Glomerular visceral epithelial cell (primary cell): ENCODE measurements around the gene VPS37B.

Experiments
- DNase-seq: peaks from one replicate; pipeline ENCODE4 v3.0.0-alpha.2; 2016; ENCODE audit errors: extremely low spot score

Gene VPS37B

DNA sequence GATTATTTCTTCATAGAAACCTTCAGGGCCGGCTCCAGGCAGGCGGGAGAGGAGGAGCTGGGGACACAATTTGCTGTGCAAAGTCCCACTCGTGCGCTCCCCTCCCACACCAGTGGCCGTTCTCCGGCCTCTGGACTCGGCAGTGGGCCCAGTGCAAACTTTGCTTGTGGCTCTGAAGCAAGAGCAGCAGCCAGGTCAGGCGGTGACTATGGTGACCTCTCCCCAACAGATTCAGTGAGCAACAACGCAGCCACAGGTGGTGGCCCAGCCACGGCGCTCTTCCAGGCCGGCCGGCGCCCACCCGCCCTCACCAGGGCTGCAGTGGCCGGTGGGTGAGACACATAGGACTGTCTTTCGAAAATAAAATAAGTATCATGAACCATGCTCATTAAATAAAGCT is 29.5 kb downstream of the VPS37B start:
- no peak for DNase-seq

- DNase-seq: no peak
Measured at GRCh38 chr12:122865268-122866231, 30.4 kb downstream of the VPS37B start.

DNA sequence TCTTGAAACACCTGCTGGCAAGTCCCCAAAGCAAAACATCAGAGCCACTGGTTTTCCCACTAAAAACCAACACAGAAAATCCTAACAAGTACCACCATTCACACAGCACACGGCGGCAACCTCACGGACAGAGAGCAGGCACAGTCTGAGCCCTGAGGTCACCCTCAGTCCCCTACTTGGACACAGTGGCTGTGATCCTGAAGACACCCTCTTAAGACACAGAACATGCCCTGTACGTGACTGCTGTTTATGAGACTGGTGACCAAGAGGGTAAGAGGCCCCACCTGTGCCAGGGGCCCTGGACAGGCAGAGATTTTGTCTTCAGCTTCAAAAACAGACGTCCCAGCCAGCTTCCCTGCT is 31.1 kb downstream of the VPS37B start:
- DNase-seq: no peak

DNA sequence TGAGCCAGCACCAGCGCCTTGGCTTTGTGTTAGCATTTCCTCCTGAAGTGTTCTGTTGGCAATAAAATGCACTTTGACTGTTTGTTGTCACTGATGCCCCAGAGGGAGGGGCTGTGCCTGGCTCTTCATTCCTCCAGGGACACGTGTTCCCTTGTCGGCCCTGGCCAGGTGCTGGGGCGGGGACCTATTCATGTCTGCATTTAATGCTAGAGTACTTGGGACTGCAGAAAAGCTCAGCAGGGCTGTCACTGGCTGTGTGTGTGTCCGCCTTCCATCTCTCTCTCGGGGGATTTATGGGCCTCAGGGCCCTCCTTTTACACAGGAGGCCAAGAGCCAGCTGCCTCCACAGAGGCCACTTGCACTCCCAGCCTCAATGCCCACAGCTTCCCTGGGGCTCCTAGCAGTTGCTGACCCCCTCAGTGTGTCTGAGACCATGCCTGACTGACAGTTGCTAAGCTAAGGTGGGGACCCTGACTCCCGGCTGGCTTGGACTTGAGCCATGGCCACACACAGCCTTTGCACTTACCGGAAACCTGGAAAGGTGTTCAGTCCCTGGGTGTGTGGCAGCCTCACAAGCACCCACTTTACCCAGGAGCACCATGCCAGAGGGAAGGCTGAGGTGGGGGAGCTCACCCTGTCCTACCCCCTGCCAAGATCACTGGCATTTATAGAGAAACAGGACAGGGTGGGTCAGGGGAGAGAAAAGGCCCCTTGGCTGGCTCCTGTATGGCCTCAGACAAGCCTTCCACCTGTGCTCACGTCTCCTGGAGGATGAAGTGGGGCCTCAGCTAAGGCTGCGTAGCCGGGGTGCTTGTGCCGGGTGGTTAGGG is 32.8 kb downstream of the VPS37B start:
- no peak for DNase-seq

GRCh38 chr12:122862110-122862634 is 33.8 kb downstream of the VPS37B start:
- no peak for DNase-seq

- no peak for DNase-seq
Measured at GRCh38 chr12:122861587-122861970, 34.3 kb downstream of the VPS37B start.

DNA sequence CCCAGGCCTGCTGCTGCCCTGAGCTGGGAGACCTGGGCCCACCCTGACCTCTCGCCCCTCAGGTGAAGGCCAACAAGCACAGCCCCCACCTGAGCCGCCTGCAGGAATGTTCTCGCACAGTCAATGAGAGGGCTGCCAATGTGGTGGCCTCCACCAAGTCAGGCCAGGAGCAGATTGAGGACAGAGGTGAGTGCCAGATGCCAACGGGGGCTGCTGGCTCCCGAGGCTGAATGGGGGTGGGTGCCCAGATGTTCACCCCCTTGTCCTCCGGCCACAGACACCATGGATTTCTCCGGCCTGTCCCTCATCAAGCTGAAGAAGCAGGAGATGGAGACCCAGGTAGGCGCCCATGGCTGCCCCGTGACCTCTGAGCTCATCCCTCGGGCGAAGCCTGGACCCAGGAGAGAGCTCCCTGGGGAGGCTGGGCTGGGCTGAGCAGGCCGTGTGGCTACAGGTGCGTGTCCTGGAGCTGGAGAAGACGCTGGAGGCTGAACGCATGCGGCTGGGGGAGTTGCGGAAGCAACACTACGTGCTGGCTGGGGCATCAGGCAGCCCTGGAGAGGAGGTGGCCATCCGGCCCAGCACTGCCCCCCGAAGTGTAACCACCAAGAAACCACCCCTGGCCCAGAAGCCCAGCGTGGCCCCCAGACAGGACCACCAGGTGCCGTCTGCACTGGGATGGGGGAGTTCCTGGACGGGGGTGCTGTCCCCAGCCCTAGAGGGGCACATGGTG is 34.9 kb downstream of the VPS37B start:
- DNase-seq: no peak

DNA sequence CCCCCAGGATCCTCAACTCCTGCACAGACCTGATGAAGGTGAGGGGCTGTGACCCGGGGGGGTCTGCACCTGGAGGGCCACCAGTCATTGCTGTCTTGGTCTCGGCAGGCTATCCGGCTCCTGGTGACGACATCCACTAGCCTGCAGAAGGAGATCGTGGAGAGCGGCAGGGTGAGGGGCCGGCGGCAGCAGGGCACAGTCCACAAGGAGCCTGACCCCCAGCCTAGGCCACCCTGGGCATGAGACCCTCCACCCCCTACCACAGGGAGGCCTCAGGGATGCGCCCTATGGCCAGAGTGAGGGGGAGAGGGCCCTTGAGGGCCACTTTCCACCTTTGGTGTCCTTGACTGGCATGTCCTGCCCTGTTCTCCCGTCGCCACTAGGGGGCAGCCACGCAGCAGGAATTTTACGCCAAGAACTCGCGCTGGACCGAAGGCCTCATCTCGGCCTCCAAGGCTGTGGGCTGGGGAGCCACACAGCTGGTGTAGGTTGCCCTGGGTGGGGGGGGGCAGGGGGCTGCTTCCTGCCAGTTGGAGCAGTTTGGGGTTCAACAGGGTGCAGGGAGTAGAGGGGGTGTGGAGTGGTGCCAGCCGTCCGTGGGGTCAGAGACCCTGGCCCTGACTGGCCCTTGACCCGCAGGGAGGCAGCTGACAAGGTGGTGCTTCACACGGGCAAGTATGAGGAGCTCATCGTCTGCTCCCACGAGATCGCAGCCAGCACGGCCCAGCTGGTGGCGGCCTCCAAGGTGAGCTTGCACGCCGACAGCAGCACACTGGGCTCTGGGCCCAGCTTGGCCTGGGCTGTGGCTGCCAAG is 35.7 kb downstream of the VPS37B start:
- peak; percentile 78 for DNase-seq

DNA sequence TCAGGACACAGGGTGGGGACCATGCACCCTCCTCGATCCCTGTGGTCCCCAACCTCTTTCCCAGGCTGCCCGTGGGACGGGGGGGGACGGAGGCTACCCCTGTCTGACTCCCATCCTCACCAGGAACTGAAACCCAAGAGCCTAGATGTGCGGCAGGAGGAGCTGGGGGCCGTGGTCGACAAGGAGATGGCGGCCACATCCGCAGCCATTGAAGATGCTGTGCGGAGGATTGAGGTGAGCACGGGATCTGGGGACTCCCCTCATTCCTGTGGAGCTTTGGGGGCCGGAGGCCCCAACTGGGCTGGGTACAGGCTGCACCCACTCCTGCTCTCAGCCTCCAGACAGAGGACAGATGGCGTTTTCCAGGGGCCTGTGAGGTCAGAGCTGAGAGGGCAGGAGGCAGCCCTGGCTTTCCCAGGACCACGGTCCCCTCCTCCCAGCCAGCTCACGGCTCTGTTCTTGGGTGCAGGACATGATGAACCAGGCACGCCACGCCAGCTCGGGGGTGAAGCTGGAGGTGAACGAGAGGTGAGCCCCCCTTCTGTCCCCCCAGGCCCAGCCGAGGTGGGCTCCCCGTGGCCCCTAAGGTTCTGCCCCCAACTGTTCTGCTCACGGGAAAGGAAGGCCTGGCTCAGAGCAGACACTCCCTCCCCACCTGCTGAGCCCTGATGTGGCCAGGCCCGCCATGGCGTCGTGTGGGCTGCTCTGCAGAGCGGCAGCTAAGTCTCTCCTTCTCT is 36.5 kb downstream of the VPS37B start:
- DNase-seq: no peak

GRCh38 chr12:122858591-122859302 is 37.2 kb downstream of the VPS37B start:
- no peak for DNase-seq

DNA sequence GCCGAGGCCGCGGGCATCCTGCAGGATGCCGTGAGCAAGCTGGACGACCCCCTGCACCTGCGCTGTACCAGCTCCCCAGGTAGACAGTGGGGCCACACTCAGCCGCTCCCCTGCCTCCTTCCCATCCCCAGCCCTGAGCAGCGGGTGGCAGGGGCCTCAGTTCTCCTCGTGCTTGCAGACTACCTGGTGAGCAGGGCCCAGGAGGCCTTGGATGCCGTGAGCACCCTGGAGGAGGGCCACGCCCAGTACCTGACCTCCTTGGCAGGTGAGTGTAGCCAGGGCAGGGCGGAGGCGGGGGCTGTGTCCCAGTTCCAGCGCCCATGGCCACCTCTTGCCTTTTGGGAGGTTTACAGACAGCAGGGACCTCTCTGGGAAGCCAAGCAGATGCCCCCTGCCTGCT is 37.8 kb downstream of the VPS37B start:
- no peak for DNase-seq

DNA sequence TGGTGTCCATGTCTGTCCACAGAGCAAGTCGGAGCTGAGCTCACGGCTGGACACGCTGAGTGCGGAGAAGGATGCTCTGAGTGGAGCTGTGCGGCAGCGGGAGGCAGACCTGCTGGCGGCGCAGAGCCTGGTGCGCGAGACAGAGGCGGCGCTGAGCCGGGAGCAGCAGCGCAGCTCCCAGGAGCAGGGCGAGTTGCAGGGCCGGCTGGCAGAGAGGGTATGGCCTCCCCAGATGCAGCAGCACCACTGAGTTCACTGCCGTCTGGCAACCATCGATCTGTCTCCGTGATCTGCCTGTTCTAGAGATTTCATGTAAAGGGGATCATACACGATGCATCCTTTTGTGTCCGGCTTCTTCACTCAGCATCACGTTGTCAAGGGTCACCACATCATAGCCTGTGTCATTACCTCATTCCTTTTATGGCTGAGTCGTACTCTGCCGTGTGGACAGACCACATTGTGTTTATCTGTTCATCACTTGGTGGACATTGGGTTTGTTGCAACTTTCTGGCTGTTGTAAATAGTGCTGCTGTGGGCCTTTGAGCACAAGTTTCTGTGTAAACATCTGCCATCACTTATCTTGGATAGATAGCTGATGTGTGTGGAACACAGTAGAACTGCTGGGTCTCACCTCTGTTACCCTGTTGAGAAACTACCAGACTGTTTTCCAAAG is 38.8 kb downstream of the VPS37B start:
- no peak for DNase-seq

GRCh38 chr12:122855928-122856831 is 39.7 kb downstream of the VPS37B start:
- no peak for DNase-seq

DNA sequence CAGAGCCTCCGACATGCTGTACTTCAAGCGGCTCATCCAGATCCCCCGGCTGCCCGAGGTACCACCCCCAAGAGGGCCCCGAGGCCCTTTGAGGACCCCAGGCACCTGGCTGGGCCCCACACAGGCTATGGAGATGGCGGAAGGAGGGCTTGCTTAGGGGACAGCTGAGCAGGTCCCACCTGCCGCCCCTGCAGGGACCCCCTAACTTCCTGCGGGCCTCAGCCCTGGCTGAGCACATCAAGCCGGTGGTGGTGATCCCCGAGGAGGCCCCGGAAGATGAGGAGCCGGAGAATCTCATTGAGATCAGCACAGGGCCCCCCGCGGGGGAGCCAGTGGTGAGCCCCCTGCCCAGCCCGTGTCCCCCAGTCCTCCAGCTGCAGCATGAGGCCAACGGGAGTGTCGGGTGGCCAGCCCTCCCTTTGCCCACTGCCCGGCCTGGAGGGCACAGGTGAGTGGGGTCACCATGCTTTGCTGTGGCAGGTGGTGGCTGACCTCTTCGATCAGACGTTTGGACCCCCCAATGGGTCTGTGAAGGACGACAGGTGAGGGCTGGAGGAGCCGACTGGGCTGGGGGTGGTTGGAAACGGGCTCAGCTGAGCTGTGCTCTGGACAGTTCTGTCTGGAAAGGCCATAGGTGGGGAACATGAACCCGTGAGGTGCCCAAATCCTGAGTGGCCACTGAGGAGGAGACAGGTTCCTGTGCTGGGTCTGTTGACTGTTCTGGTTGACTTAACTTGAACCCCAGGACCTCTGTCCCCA is 40.7 kb downstream of the VPS37B start:
- no peak for DNase-seq

DNA sequence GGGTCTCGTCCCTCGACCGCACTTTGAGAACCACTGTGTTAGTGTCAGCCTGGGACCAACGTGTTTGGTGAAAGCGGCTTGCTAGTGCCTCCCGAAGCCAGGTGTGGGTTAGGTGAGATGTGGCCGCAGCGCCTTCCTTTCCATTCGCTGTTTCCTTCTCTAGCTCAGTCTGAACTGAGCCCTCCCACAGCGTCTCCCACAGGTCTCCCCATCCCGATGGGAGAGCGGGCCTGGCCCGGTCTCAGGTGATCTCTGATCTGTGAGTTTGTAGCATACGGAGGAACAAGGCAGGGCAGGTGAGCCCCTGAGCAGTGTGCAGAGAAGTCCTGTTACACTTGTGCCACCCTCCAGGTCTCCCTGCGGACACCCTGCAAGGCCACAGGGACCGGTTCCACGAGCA is 41.4 kb downstream of the VPS37B start:
- no peak for DNase-seq

- no peak for DNase-seq
Measured at GRCh38 chr12:122853582-122854245, 42.2 kb downstream of the VPS37B start.
